Stimulated activated CD4-positive, alpha-beta T cell treated with anti-CD3 and anti-CD28 coated beads, Interleukin-12 subunit alpha, Interleukin-12 subunit beta, amount 100 ng/mL, for 48 hours (primary cell): ENCODE results near the gene BAHD1.

ENCODE experiments used
- DNase-seq, 3 donors: peaks; one replicate each; pipeline ENCODE4 v3.0.0-alpha.2; 2020; ENCODE audit warnings: low read depth in 2 of 3, low spot score in 1 of 3

Gene BAHD1

GRCh38 chr15:40489274-40490175, 48.8 kb downstream of the BAHD1 start:
- DNase-seq, result no peak

- DNase-seq, result peak; percentile 51 to 57 (median 54)
Observed at GRCh38 chr15:40493089-40493840, 52.5 kb downstream of the BAHD1 start.

- no peak for DNase-seq
Observed at GRCh38 chr15:40495516-40495915, 54.8 kb downstream of the BAHD1 start.

GRCh38 chr15:40498418-40498817, 57.7 kb downstream of the BAHD1 start:
- no peak for DNase-seq

- no peak for DNase-seq
Observed at GRCh38 chr15:40498891-40499290, 58.1 kb downstream of the BAHD1 start.

- DNase-seq, result no peak
Observed at GRCh38 chr15:40499931-40500330, 59.2 kb downstream of the BAHD1 start.

- no peak for DNase-seq
Observed at GRCh38 chr15:40500568-40501330, 60.0 kb downstream of the BAHD1 start.

- no peak for DNase-seq
Observed at GRCh38 chr15:40501487-40501886, 60.7 kb downstream of the BAHD1 start.

GRCh38 chr15:40506964-40507571, 66.3 kb downstream of the BAHD1 start:
- DNase-seq, result peak; percentile 37 to 60 (median 42)

GRCh38 chr15:40508216-40508615, 67.5 kb downstream of the BAHD1 start:
- no peak for DNase-seq

- no peak for DNase-seq
Observed at GRCh38 chr15:40510201-40510600, 69.4 kb downstream of the BAHD1 start.

- no peak for DNase-seq
Observed at GRCh38 chr15:40511093-40511471, 70.3 kb downstream of the BAHD1 start.

GRCh38 chr15:40511472-40512133, 70.8 kb downstream of the BAHD1 start:
- DNase-seq, result no peak

GRCh38 chr15:40512440-40512839, 71.7 kb downstream of the BAHD1 start:
- DNase-seq, result no peak

- DNase-seq, result no peak
Observed at GRCh38 chr15:40513609-40514008, 72.9 kb downstream of the BAHD1 start.

GRCh38 chr15:40516322-40516721, 75.6 kb downstream of the BAHD1 start:
- no peak for DNase-seq
